ENCODE results near the gene PERP.
"Not testable (repeated sequence)": the region's sequence is repeated elsewhere in the genome, so short reads cannot be mapped to it uniquely, and the experiment has no call there.

Gene PERP

GRCh38 chr6:138107078-138107751 lies at the start of gene PERP:
TSS of gene PERP (minus strand) at chr6:138107419. CDS start at chr6:138107340, 79 bp downstream.
- peak; percentile 90 for DNase-seq

DNA sequence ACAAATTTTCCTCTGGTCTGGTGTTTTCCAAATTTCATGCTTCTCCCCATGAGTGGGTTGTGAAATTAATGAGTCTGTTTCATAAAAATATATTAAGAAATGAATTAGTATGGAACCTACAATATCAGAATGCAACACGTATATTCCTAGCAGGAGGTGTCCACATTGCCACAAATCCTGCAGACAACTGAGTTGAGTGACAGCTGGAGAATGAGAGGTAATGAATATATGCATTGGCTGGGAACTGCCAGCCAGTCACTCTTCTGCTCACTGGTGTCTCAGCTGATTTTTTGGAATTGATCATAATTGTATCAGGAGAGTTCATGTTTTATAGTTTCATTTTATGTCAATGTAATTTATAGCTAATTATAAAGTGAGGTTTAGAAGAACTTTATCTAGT lies 48.2 kb upstream of the PERP start:
- DNase-seq: no peak

GRCh38 chr6:138146544-138146943 lies 39.3 kb upstream of the PERP start:
- no peak for DNase-seq

DNA sequence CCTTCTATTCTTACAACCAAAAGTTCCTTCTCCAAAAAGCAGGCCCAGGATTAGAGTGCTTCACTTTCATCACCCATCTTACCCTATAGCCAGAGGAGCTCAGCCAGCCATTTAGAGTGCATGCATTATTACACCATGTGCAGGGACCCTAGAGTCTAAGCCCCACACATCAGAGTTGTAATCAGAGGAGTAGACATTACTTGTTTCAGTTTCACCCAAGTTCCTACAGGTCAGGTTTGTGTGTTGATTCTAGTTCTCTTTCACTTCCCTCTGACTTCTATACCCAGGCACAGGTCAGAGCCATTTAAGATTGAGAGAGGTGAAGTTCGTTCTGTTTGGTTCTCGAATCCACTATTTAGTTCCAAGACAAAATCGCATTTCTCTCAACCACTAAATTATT lies 38.2 kb upstream of the PERP start:
- DNase-seq: no peak

DNA sequence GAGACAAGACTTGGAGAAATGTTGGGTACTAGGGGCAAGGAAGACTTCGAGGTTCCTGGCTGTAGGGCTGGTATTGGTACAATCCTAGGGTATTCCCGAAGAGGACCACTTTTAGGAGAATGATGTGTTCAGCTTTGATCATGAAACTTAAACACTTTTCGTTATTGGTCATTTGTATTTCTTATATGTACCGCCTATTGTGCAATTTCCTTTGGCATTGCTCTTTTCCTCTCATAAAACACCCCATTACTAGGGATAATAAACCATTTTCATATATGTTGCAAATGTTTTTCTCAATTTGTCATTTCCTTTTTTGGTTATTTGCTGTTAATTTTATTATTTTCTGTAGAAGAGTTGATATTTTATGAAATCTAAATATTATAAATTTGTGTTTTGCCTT lies 35.6 kb upstream of the PERP start:
- DNase-seq: no peak

DNA sequence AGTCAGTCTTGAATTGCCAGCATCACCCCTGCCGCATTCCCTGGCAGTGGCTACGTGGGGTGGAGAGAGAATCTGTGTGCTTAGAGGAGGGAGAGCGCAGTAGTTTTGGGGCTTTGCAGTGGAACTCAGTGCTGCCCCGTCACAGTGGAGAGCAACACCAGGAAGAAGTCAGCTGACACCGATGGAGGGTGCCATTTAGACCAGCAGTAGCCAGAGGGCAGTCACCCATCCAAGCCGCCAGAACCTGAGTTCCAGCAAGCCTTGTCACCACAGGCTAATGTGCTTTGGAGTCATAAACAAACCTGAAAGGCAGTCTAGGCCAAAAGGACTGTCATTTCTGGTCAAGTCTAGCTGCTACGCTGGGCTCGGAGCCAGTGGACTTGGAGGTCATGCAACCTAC lies 22.0 kb upstream of the PERP start:
- DNase-seq: no peak

- DNase-seq: no peak
Observed at GRCh38 chr6:138128096-138128495, 20.9 kb upstream of the PERP start.

- no peak for DNase-seq
Observed at GRCh38 chr6:138124096-138124495, 16.9 kb upstream of the PERP start.

DNA sequence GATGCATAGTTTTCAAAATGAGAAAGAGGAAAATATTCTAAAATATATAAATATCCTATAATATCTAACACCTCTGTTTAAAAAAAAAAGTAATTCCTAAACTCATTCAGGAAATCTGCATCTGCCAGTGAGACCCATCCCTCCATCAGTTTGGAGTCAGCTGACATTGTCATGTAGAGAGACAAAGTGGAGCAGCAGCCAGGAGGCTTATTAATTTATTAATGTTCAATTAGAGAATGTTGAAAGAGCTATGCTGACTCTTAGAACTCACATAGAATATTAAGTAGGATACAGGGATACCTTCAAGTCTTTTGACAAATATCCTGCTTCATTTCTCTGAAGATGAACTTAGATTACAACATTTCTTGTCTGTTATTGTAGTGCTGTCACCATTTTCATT lies 12.8 kb upstream of the PERP start:
- DNase-seq: no peak

- DNase-seq: not testable (repeated sequence)
Observed at GRCh38 chr6:138119229-138119628, 12.0 kb upstream of the PERP start.

- no peak for DNase-seq
Observed at GRCh38 chr6:138117376-138117914, 10.2 kb upstream of the PERP start.

GRCh38 chr6:138116661-138116999 lies 9.4 kb upstream of the PERP start:
- no peak for DNase-seq

DNA sequence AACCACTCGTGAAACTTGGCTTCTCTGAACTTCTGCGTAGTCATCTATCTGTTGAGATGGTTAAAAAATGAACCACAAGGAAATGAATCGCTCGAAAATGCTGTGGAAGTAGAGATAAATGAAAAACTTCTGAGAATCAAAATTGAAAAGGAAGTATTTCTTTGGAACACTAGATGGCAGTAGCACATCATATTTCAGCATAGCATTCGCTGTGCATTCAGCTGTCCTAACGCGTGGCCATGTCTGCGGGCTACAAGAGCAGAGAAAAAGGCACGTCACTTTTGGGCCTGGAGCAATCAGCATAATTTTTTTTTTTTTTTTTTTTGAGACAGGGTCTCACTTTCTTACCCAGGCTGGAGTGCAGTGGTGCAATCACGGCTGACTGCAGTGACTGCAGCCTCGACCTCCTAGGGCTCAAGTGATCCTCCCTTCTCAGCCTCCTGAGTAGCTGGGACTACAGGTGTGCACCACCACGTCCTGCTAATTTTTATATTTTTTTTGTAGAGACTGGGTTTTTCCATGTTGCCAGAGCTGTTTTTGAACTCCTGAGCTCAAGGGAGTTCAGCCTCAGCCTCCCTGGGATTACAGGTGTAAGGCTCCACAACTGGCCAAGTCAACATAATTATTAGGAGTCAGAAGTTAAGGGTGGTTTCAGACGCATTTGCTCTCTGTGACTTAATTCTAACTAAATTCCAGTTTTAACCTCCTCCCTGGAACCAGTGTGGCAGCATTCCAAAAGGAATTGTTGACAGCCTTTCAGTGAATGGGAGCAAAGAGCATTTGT lies 8.8 kb upstream of the PERP start:
- DNase-seq: peak; percentile 76

- DNase-seq: no peak
Observed at GRCh38 chr6:138115201-138115600, 8.0 kb upstream of the PERP start.

DNA sequence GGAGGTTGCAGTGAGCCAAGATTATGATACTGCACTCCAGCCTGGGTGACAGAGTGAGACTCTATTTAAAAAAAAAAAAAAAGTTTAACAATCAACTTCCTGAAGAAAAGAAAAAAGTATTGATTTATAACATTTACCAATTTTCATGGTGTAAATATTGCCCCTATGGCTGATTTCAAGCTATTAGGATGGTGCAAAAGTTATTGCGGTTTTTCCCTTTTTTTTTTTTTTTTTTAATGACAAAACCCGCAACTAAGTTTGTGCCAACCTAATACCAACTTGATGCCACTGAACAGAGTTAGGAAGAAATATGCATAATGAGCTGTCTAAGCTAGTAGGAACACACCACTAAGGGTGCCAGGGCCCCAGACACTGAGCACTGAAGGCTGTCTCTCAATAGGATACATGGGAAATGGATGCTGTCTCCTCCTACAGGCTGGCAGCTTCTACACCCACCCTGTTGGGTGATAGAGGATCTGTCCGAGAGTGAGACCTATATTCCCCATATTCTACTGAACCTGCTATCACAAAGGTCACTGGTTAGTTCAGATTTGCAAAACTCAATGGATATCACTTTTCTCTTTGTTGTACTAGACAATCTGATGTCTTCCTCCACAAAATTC lies 6.5 kb upstream of the PERP start:
- DNase-seq: no peak

DNA sequence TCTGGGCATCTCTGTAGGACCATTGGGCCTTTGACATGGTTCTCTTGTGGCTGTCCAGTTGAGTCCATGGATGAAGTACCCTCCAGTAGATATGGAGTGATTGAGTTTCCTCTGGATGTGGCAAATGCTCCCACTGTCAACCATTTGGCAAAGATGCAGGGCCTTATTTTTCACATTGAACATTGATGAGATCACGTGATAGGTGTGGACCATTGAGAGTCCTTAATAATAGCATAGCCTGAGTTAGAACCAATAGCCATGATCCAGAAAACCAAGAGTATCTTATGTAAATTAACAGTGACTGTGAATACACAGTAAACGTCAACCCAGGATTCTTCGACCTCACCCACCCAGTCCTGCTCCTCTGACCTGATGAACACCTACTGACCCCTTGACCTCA lies 3.0 kb upstream of the PERP start:
- DNase-seq: no peak

GRCh38 chr6:138109042-138109997 lies 2.1 kb upstream of the PERP start:
- peak; percentile 92 for DNase-seq

DNA sequence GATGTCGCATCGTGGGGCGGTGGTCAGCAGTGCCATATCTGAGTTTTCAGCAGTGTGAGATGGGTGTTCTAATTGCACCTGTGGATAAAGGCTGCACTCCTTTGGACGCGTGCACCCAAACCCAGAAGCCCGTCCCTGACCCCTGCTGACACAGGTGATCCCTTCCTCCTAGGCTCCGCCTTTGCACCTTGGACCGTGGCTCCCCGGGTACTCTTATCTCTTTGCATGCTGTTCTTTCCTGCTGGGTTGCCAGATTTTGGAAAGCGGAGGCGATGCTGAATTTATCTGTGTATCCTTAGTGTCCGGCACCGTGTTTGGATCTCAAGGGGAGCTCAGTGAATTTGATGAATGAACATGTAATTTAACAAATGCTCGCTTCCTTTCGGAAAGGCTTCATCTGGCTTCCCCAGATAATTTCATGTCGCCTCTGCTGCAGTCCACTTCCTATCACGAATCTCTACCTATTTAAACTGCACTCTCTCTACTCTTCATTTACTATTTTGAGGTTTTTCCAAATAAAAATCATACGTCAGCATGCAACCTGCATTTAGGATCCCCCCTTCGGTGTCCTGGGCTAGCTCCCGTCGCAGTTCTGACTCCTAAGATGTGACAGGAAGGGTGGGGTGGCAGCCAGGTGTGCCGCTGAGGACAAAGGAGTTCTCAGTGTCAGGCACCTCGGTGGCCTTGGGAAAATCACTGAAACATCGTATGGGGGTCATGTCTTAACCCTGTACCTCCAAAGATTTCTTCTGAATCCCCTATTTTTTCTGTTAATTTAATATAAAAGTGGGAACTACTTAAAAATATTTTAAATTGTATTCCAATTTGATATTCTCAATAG lies 753 bp upstream of the PERP start:
- DNase-seq: peak; percentile 66

- no peak for DNase-seq
Observed at GRCh38 chr6:138106665-138107077, 548 bp downstream of the PERP start.

GRCh38 chr6:138105880-138106664 lies 1.1 kb downstream of the PERP start:
- no peak for DNase-seq

DNA sequence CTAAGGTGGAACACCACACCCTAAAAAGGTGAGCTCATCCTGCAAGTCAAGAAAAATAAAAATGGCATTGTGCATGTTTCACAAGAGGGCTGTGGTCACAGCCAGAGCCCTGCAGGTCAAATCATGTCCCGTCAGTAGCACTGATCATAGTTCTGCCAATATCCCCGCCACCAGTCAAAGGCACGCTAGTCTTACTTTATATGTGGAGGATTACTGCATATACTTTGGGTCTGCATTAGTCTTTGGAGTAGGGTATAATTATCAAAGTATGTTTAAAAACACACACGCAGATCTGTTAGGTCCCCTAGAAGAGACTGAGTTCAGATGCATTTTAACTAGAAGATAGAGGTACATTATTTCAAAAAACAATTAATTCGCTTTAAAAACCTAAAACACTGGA lies 1.8 kb downstream of the PERP start:
- no peak for DNase-seq
